ENCODE measurements around the gene POF1B. TPM values are rescaled to one million over a fixed set of nuclear protein-coding genes. Genes with fewer than 3 reads are reported as not detected.
A peak's percentile ranks its signal among the peaks of the same experiment; 100 is the strongest.

Gene POF1B
- total RNA-seq, 3 donors from 2014 or later: 46.1 to 142 (median 141) TPM

GRCh38 chrX:85381602-85382001 is 2.1 kb upstream of the POF1B start:
- Histone ChIP-seq H3K4me3 (no peak overlapping the region), H3K36me3 (ENCODE audit: low read depth) (no peaks in the 10 kb centered on the region), H3K4me1 (ENCODE audit: low read depth) (no peaks in the 10 kb centered on the region), H3K9me3 (no peaks in the 10 kb centered on the region)
- ATAC-seq (no peak), DNase-seq (no peak)
- intact Hi-C loops (cut with DNase I, micrococcal nuclease): no loop called here
- no peak for TF ChIP-seq CTCF (IDR thresholded peaks at IDR 0.05)

- DNase-seq (no peak), ATAC-seq (peak; percentile 18)
- no peak for TF ChIP-seq CTCF (IDR thresholded peaks at IDR 0.05)
- Histone ChIP-seq H3K4me1 (ENCODE audit: low read depth) (no peaks in the 10 kb centered on the region), H3K9me3 (no peaks in the 10 kb centered on the region), H3K36me3 (ENCODE audit: low read depth) (no peaks in the 10 kb centered on the region), H3K4me3 (no peak overlapping the region)
- intact Hi-C loops (cut with DNase I, micrococcal nuclease): loop anchor here in 1 of 2 donors (10.0 kb wide), 1 partner anchor 136 kb away; no protein-coding TSS in a partner anchor
These were observed 1.0 kb downstream of the POF1B start for GRCh38 chrX:85378461-85378860.

- intact Hi-C loops (cut with DNase I, micrococcal nuclease): loop anchor here in 1 of 2 donors (10.0 kb wide), 1 partner anchor 139 kb away; no protein-coding TSS in a partner anchor
- TF ChIP-seq CTCF (IDR thresholded peaks at IDR 0.05): no peak
- ATAC-seq (peak; percentile 80), DNase-seq (peak in 1 of 3 donors; percentile 61)
- no peaks in the 10 kb centered on the region for H3K9me3 ChIP-seq
- H3K4me1 ChIP-seq (ENCODE audit: low read depth): no peaks in the 10 kb centered on the region
- H3K4me3 ChIP-seq: no peak overlapping the region
- H3K36me3 ChIP-seq (ENCODE audit: low read depth): no peaks in the 10 kb centered on the region
These were observed 4.1 kb downstream of the POF1B start for GRCh38 chrX:85375333-85375738.

- no peaks in the 10 kb centered on the region for H3K36me3 ChIP-seq (ENCODE audit: low read depth)
These were observed 14.0 kb downstream of the POF1B start for GRCh38 chrX:85365370-85365995.

DNA sequence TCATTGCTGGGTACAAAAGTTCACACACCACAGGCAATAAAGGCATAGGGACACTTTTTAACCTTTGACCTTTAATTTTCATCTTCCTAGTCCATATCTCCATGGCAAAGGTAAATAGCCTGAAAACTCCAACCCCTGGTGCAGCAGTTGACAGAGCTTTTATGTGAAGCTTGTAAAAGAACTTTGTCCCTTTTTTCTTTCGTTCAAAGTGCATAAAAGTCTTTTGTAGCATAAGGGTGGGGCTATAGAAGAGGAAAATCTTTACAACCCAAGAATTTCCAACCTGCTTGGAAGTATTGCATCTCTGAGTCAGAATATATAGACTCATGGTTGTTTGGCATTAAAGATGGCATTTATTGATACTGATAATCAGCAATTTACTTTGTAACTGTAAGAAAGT is 20.4 kb downstream of the POF1B start:
- no peaks in the 10 kb centered on the region for H3K9me3 ChIP-seq
- DNase-seq (peak in 1 of 3 donors; percentile 16), ATAC-seq (peak; percentile 98)
- no peaks in the 10 kb centered on the region for H3K36me3 ChIP-seq (ENCODE audit: low read depth)
- intact Hi-C loops (cut with DNase I, micrococcal nuclease): no loop called here
- no peaks in the 10 kb centered on the region for H3K4me1 ChIP-seq (ENCODE audit: low read depth)
- no peak overlapping the region for H3K4me3 ChIP-seq
- TF ChIP-seq CTCF (IDR thresholded peaks at IDR 0.05): no peak

More at GRCh38 chrX:85365370-85365995, 14.0 kb downstream of the POF1B start:
- DNase-seq (peak in 1 of 3 donors; percentile 9), ATAC-seq (peak; percentile 42)
- no peak for TF ChIP-seq CTCF (IDR thresholded peaks at IDR 0.05)
- H3K4me3 ChIP-seq: no peak overlapping the region
- intact Hi-C loops (cut with DNase I, micrococcal nuclease): no loop called here
- no peaks in the 10 kb centered on the region for H3K9me3 ChIP-seq
- H3K4me1 ChIP-seq (ENCODE audit: low read depth): no peaks in the 10 kb centered on the region

Measured in mucosa of descending colon (tissue), 3 donors.